Body of pancreas (tissue), 4 donors: ENCODE results near the gene HOXB3.

ENCODE experiments used
- CTCF ChIP-seq, 7 experiments: fragments of 450-650 bp in 4 of 7; fragments of 200-600 bp in 3 of 7; sonication (generic) in 3 of 7; IDR thresholded peaks; one replicate each; pipeline ENCODE4 v1.5.1; 2016 to 2019; ENCODE audit warnings: antibody characterized with exemption in 7 of 7
- POLR2A ChIP-seq, 3 donors: fragments of 450-650 bp; IDR thresholded peaks; one replicate each; pipeline ENCODE4 v1.6.1; 2016; ENCODE audit warnings: antibody characterized with exemption in 3 of 3, mild to moderate bottlenecking in 2 of 3

GRCh38 chr17:48579760-48580554 lies 10.1 kb downstream of the HOXB3 start:
- no peak for TF ChIP-seq CTCF (IDR thresholded peaks at IDR 0.05)
- no peak for TF ChIP-seq POLR2A (IDR thresholded peaks at IDR 0.05)
